Measurements from ENCODE around the gene CEMIP.

CEMIP gene, protein sequence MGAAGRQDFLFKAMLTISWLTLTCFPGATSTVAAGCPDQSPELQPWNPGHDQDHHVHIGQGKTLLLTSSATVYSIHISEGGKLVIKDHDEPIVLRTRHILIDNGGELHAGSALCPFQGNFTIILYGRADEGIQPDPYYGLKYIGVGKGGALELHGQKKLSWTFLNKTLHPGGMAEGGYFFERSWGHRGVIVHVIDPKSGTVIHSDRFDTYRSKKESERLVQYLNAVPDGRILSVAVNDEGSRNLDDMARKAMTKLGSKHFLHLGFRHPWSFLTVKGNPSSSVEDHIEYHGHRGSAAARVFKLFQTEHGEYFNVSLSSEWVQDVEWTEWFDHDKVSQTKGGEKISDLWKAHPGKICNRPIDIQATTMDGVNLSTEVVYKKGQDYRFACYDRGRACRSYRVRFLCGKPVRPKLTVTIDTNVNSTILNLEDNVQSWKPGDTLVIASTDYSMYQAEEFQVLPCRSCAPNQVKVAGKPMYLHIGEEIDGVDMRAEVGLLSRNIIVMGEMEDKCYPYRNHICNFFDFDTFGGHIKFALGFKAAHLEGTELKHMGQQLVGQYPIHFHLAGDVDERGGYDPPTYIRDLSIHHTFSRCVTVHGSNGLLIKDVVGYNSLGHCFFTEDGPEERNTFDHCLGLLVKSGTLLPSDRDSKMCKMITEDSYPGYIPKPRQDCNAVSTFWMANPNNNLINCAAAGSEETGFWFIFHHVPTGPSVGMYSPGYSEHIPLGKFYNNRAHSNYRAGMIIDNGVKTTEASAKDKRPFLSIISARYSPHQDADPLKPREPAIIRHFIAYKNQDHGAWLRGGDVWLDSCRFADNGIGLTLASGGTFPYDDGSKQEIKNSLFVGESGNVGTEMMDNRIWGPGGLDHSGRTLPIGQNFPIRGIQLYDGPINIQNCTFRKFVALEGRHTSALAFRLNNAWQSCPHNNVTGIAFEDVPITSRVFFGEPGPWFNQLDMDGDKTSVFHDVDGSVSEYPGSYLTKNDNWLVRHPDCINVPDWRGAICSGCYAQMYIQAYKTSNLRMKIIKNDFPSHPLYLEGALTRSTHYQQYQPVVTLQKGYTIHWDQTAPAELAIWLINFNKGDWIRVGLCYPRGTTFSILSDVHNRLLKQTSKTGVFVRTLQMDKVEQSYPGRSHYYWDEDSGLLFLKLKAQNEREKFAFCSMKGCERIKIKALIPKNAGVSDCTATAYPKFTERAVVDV (N-terminal part only)

DNA sequence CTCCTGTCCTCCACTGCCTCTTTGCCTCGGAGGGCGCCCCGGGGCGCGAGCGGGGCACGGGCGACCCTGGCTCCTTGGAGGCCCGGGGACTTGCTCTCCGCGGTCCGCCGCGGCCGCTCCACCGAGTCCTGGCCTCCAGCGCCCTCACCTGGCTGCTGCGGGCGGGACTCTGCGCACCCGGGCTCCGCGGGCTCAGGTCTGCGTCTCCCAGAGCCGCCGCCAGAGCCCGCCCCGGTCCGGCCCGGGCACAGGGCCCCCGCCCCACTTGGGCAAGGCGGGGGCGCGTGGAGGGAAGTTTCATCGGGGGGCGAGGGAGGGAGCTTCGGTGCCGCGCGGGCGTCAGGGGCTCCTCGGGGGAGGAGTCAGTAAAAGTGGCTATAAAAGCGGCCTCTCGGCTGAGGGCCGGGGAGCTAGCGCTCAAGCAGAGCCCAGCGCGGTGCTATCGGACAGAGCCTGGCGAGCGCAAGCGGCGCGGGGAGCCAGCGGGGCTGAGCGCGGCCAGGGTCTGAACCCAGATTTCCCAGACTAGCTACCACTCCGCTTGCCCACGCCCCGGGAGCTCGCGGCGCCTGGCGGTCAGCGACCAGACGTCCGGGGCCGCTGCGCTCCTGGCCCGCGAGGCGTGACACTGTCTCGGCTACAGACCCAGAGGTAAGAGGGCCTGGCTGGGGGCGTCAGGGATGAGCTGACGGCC is at the start of gene CEMIP:
Gene CEMIP, plus strand, starts transcription at position 407 of the 694 bp plus-strand sequence. CDS start 94,510 bp downstream, outside the sequence.
- no peak for DNase-seq (ENCODE audit: low read depth)

DNA sequence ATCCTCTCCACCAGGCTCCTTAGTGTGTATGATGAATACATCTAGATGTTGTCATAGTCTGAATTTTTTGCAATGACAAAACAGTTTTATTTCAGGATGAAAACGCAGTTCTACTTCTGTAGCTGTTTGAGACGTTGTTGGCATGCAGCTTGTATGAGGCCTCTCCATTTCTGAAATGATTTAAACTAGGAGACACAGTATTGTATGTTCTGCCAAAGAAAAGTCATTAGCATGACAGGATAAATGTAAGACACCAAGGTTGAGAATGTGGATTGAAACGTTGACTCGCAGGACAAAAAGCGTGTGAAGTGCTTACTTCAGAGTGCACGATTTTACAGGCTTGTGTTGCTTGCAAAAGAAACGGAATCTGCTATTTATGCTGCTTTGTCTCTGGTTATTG is 48.8 kb upstream of the CEMIP start:
- no peak for DNase-seq (ENCODE audit: low read depth)

DNA sequence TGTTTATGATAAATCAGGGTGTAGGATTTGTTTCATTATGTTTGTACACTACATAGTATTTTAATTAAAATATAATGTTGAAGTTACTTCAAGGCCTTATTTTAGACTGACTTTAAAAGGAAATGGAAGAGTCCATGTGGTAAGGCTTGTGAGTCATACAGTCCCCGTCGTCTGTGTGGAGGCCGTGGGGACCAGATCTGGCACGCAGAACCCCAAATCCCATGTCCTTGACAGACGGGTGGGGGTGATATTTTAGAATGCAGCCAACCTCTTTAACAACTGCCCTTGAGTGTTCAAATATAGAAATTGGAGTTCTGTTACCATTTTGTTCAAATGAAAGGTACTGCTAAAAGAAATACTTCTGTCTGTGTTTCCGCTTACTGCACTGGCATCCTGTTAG is 48.2 kb upstream of the CEMIP start:
- DNase-seq (ENCODE audit: low read depth) = no peak

DNA sequence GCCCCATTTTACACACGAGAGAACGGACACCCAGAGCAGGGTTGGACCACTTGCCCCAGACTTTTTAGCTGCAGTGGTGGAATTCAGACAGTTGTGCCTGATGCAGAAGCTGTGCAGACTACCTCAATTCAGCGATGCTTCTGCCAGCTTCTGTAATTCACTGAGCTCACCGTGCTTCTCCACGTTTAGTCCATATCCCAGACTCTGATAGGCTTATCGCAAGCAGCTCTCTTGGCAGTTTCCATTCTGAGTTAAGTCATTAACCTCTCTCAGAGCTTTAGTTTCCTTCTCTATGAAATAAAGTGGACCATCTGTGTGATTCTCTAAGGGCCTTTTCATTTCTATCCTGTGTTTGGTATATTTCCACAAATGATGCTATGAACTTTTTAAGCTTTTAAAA is 47.0 kb upstream of the CEMIP start:
- no peak for DNase-seq (ENCODE audit: low read depth)

DNA sequence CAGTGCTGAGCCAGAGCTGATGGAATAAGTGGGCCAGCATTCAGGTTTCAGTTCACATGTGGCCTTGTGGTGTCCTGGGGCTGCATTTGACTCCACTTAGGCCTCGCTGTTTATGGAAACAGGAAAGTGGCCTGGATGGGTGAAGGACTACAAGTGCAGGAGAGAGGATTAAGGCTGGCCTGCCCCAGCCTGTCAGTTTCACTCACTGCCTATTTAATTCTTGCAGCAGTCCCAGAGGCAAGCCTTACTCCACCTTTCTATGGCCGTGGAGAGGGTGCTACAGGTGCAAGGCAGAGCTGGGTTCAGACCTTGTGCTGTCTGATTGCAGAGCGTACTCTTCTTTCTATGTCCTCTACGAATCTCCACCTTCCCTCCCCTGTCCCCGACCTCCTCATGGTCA is 46.4 kb upstream of the CEMIP start:
- no peak for DNase-seq (ENCODE audit: low read depth)

DNA sequence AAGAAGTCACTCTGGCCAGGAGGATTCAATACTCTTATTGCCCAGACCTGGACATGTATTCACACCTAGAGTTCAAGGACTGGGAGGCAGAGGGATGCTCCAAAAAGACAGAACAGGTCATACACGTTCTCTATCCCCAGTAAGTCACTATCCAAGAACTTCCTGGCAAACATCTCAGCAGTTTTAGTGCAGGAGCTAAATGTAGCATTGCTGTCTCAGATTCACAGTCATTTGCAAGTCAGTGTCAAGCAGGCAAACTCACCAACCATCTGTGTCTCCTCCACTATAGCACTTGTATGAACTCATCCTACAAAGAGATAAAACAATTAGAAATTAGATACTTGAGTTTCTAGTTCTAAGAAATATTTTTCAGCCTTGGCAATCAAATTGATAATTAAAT is 45.7 kb upstream of the CEMIP start:
- DNase-seq (ENCODE audit: low read depth) = no peak

DNA sequence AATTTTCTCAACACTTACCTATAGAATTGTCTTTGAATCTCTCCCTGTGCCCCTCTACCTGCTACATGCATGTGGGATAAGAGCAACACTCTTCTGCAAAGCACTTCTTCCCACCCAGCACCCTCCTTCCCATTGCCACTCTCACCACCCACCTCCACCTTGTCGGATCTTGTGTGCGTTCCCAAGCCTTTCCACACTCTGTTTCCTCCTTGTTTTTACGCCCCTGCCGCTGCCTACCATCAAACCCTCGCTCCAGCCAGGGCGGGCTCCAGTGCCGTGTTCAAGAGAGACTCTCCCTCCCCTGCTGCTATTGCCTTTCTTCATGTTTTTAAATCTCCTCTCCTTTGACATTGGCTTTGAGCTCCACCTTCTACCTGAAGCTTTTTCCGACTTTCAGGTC is 43.8 kb upstream of the CEMIP start:
- no peak for DNase-seq (ENCODE audit: low read depth)

DNA sequence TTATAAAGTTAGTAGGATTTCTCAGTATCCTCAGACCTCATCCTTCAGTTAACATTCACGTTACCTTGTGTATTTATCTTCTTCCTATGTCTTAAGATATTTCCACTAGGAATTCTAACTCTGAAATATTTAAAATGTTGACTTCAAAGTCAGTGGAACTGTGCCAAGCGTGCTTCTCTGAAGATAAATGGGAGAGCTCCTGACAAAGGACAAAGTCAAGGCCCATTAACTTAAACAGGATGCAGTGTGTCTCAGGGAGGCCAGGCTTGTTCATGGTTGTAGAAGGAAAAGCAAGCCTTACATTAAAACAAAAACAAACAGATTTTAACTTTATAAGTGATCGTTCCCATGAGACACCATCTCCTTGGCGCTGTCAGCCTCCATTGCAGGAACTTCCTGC is 42.6 kb upstream of the CEMIP start:
- no peak for DNase-seq (ENCODE audit: low read depth)

DNA sequence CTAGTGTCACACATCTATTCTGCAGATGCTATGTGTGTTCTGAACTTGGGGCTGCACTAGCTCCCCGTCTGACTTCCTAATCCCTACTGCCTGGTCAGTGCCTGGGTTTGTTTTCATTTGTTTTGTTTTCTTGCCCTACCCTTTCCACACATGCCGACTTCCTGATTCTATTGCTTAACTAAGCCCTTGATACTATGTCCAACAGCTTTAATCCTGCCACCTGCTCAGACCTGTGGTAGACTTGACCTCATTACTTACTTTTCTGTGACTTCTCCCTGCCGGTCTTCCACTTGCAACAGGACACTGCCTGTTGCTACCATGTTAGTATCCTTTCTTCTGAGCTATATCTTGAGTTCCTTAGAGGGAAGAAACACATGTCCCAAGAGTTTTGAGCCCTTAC is 39.3 kb upstream of the CEMIP start:
- no peak for DNase-seq (ENCODE audit: low read depth)

DNA sequence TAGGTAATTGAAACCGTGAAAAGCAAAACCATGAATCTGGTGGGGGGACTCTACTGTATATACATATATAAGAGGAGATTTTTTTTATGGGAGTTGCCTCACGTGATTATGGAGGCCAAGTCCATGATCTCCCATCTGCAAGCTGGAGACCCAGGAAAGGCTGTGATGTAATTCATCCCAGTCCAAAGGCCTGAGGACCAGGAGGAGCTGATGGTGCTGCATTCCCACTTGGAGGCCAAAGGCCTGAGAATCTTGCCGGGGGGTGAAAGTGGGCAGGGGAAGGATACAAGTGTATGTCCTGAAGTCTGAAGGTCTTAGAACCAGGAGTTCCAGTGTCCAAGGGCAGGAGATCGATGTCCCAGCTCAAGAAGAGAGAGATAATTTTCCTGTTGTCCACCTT is 37.1 kb upstream of the CEMIP start:
- DNase-seq (ENCODE audit: low read depth) = no peak

DNA sequence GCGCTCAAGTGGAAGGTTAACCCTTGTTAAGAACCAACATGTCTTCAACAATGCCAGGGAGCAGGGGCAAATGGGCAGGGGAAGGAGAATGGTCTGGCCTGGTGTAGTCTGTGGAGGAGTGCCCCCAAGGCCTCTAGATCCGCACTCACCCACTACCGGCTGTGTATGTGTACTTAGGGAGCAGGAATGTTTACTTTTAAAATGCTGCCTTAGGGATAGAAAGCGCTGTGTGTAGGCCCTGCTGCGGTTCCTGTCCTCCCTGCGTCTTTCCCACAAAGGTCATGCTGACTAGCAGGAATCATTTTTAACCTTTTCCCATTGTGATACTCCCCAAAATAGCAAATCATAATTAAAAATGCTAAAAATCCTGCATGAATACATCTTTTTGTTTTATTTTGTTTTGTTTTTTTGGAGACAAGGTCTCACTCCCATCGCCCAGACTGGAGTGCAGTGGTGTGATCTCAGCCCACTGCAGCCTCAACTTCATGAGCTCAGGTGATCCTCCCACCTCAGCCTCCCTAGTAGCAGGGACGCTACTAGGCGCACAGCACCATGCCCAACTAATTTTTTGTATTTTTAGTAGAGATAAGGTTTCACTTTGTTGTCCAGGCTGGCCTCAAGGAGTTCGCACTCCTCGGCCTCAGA is 35.9 kb upstream of the CEMIP start:
- DNase-seq (ENCODE audit: low read depth) = no peak

DNA sequence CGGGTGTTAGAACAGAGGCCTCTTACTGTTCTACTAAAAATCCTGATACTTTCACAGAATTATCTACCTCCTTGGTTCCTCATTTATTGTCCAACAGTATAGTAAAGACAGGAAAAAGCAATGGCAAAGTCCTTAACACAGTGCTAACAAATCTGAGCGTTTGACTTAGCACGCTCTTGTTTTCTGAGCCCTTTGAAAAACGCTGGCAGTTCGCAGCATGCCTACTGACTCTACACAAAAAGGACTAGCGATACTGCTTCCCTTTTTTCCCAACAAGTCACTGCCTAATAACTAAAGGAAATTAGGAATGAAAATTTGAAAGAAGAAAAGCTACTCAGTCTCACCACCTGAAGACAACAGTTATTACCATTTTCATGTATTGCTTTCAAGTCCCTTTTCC is 34.8 kb upstream of the CEMIP start:
- no peak for DNase-seq (ENCODE audit: low read depth)

DNA sequence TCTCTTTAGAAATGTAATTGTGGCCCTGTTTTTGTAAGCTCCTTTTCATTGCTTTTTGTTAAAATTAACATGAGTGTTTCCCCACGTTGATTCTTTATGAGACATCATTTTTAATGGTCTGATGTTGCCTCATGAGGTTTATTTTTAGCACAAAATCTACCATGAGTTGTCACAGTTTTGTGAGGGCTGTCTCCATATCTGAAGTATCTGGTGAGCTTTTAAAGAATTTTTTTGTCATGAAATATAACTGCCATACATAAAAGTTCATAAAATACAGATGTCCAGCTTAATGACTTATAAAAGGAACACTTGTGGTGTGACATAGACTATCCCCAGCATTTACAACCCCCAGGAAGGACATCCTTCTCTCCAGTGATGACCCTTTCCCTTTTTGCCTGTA is 34.3 kb upstream of the CEMIP start:
- no peak for DNase-seq (ENCODE audit: low read depth)

DNA sequence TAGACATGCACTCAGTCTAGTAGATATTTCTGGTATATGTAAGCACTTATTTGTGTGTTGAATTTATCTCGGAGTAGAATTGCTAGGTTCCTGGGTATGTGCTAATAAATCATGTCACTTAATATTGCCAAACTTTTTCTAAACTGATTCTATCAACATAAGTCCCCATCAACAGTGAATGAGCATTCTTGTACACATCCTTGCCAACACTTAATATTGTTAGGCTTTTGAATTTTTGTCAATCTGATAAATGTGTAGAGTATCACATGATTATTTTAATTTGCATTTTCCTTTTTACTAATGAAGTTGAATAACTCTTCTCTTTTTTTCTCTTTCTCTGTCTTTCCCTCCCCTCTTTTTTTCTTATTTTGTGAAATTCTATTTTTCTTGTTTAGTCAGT is 33.3 kb upstream of the CEMIP start:
- no peak for DNase-seq (ENCODE audit: low read depth)

DNA sequence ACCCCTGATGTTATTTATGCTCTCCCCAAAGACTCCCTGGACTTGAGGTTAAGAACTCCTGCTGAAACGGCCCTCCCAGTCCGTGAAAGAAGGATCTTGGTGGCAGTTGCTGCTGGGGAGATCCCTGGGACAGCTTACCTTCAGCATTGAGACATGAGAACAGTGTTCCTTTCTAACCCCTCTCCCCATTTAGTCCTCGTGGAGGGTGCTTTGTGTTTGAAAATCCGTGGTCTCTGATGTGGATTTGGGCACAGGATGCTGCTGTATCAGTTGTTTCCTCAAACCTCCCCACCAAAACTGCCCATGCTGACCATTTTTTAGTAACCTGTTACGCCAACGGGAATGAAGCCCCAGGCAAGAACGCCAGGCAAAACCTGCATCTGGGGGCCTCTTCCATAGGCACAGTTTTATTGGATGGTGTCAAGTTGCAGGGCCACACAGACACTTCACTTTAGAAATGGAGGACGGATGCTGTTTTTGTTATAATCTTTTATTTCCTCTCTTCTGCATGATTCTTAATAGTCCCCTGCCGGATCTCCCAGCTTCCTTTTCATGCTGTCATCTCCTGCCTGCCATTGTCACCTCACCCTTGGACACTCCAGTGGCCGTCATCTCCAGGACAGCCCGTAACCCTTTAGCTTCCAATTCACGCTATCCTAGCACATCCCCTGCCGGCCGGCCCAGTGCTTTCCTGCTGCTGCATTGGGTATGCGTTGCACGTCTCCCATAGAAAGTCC is 31.7 kb upstream of the CEMIP start:
- DNase-seq (ENCODE audit: low read depth) = no peak

DNA sequence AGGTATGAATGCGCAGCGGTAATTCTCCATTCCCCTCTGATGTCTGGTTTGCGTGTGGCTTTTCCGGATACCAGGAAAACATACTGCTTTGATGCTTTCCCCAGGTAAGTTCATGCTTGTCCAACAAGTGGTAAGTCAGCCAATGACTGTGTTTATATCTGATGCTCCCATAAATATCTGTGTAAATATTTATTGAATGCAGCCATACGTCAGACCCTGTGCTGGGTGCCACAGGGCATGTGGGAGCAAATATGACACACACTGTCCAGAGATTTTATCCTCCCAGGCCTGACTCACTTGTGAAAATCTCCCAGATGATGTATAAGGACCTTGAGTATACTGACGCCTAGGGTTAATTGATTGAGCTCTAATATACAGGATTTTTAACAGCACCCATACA is 29.6 kb upstream of the CEMIP start:
- DNase-seq (ENCODE audit: low read depth) = no peak

DNA sequence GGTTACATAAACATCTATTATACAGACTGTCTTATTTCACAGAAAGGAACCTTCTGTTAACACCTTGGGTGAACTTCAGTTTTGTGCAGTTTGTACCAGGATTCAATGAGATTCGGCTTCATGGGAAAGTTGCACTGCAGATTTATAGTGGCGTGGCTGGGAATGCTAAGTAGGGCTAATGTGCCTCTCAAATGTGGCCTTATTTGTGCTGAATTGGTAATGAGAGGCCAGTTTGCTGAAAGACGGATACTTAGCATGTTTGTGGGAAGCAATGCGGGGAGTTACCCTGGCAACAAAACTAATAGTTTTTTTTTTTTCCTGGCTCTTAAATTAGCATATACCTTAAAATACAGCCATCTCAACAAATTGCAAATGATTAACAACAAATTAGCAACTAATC is 28.6 kb upstream of the CEMIP start:
- no peak for DNase-seq (ENCODE audit: low read depth)

DNA sequence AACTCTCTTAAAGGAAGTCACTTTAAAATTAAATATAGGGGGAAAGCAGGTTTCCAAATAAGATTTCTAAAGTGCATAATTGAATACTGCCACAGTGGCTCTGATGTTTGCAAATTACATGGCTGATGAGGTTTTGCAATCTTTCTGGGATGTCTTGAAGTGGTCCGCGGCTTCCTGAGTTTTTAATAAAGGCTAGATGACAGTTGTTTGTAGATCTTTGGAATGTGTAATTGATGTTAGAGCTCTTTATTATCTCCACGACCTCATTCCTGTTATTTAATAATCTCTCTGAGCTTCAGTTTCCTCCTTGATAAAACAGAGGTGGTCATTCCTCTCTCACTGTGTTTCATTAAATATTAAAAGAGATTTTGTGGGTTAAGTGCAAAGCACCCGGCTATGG is 27.0 kb upstream of the CEMIP start:
- DNase-seq (ENCODE audit: low read depth) = no peak

DNA sequence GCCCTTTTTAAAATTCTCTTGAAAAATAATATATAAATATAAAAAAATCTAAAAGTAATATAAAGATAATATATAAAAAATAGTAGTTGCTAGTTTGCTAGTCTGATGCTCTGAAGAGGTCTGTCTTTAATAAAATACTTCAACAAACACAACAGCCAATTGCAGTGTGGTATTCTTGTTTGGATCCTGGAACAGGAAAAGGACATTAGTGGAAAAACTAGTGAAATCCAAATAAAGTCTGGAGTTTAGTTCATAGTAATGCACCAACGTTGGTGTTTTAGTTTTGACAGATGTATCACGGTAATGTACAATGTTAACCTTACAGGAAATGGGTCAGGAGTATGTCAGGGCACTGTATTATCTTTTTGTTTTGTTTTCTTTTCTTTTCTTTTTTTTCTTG is 26.0 kb upstream of the CEMIP start:
- DNase-seq (ENCODE audit: low read depth) = no peak

DNA sequence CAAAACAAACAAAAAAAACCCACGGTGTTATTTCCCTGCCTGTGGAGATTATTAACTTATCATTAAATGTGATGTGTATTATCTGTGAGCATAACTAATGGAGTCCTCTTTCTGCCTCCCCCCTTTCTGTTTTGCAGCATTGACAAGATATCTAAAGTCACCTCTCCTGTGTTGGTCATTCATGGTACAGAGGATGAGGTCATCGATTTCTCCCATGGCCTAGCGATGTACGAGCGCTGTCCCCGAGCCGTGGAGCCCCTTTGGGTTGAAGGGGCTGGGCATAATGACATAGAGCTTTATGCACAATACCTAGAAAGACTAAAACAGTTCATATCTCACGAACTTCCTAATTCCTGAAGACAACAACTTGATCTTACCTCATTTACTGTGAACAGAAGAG is 25.2 kb upstream of the CEMIP start:
- no peak for DNase-seq (ENCODE audit: low read depth)

DNA sequence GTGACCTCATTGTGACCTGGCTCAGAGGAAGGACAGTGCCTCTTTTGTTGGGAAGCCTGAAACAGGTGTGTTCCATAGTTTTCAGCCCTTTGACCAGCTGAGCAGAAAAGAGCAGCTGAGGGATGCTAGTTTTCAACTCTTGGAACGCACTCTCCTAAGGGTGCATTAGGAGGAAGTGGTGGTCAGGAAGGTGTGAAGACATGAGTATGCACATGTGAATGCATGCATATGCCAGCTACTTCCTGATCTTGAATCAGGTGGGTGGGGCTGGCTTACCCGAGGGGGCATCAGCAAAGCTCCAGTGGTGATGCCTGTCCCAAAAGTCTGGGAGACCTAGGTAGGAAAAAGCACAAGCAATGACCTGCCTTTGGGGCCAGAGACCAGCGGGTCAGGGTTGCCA is 23.3 kb upstream of the CEMIP start:
- no peak for DNase-seq (ENCODE audit: low read depth)
